Posterior cingulate gyrus (tissue), 11 donors: ENCODE results near the gene FOXO6.

Experiments
- DNase-seq, 10 donors: peaks; one replicate each; pipeline versions ENCODE4 v3.0.0 to v3.0.0-alpha.2; 2020 to 2021; ENCODE audit warnings: mixed read lengths in 3 of 10
- intact Hi-C: fragments of 100-400 bp; cut with DNase I; formaldehyde crosslinking; loops from one replicate; pipeline ENCODE4 v1.15.1; 2023

Gene FOXO6

DNA sequence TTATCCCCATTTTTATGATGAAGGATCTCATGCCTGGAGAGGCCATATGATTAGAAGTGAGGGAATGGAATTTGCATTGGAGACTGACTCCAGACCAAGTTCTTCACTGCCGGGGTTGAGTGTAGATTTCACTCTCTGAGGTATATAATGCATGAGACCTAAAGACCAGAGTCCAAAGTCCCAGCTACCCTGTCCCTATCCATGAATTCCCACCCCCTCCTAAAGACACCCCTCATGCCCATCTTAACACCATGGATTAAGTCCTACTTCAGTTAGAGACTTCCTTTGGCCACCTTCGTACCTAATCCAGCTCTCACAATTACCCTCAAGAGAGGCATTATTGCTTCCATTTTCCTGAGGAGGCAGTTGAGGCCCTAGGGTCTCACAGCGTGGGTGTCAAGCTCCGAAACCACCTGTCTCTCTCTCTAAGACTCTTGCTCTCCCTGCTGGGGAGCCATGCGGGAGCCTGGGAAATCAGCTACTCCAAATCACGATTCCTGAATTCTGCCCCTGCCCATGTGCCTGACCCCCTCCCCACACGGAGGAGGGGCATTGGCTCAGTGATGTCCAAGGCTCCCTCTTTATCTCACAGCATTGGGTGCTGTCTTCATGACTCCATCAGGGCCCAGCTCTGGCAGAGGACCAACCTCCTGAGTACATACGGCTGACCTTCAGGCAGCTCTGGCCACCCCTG, 11.7 kb upstream of the FOXO6 start:
- intact Hi-C loops: no loop called here
- DNase-seq: no peak

- intact Hi-C loops: no loop called here
- DNase-seq: peak in 1 of 10 donors; percentile 40
These were observed 11.2 kb upstream of the FOXO6 start for GRCh38 chr1:41350055-41350378.

- DNase-seq: peak in 2 of 10 donors; percentile 15 to 21
- intact Hi-C loops: no loop called here
These were observed 9.7 kb upstream of the FOXO6 start for GRCh38 chr1:41351262-41352151.

GRCh38 chr1:41353744-41354143, 7.5 kb upstream of the FOXO6 start:
- peak in 1 of 10 donors; percentile 53 for DNase-seq
- intact Hi-C loops: no loop called here

DNA sequence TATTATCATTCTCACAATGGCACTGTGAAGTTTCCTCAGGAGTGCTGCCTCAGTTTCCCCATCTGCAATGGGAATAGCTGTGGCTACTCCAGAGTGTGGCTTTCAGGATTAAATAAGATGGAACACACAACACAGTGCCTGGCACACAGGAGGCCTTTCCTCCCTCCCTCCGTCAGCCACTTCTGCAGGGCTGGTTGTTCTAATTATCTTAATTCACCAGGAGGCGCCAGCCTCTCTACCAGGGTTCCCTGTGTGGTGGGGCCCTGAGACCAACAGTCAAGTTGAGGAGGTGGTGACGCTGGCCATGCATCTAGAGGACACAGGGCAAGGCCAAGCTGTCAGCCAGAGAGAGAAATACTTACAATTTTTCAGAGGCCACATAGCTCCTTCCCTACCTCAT, 6.3 kb upstream of the FOXO6 start:
- intact Hi-C loops: no loop called here
- DNase-seq: no peak

DNA sequence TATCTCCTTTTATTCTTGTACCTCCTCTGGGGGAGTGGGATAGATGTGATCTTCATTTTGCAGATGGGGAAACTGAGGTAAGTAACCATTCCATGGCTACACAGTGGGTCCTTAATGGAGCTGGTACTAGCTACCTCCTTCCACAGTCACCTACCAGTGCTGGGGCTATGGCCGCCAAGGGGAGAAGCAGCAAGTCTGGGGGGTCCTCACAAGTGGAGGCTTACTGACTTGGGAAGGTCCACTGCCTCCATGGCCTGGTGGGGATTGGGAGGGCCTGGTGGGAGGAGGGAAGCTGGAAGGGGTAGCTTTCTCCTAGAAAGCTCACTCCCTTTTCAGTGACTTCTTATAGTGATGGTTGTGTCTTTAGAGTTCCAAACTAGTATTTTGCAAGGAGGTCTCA, 5.9 kb upstream of the FOXO6 start:
- intact Hi-C loops: no loop called here
- DNase-seq: no peak

DNA sequence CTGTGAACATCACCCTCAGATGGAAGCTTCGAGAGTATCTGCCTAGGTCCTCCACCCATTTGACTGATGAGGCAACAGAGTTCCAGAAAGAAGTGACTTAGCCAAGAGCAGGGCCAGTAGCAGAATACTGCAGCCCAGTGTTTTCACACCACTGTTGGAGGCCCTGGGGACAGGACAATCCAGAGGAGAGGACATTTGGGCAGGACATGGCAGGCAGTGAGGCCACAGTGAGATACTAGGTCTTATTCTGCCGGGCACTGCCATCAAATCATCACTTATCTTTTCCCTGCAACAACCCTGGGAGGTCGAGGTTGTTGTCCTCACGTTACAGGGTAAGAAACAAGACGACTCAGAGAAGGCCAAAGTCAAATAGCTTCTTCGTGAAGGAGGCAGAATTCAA, 5.5 kb upstream of the FOXO6 start:
- DNase-seq: no peak
- intact Hi-C loops: no loop called here

- intact Hi-C loops: no loop called here
- no peak for DNase-seq
These were observed 4.5 kb upstream of the FOXO6 start for GRCh38 chr1:41356752-41357151.

- no peak for DNase-seq
- intact Hi-C loops: no loop called here
These were observed 3.7 kb upstream of the FOXO6 start for GRCh38 chr1:41357451-41358101.

- intact Hi-C loops: no loop called here
- DNase-seq: peak in 1 of 10 donors; percentile 87
These were observed 2.9 kb upstream of the FOXO6 start for GRCh38 chr1:41358131-41359021.

DNA sequence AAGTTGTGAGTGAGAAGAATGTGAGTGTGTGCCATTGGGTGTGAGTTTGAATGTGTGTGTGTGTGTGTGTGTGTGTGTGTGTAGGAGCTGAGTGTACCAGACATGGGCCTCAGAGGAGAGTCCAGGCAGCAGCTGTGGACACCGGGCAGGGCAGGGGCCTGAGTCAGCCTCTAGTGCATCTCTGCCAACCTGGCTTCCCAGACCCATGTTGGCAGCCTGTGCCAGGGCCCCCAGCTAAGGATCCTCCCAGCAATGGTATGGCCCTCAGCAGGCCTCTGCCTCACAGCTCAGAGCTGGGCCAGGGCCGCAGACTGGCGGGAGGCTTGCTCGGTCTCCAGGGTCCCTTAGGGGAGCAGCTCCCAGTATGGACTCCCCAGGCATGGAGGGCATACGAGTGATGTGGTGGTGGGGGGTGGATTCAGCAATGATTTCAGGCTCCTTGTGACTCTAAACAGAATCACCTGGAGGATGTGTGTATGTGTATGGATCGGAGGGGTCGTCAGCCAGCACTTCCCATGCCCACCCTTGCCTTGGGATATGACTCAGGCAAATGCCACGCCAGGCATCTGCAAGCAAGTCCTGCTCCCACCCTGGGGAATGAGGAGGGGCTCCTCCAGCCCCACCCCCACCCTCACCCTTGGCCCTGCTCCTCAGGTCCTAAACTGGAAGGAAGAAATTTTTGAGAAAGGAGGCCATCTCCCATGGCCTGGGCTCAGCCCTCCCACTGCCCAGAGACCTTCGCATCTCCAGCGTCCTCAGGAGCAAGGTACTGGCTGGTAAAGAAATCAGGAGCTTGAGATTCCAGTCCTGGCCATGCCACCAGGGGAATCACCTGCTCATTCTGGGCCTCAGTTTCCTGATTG, 1.8 kb upstream of the FOXO6 start:
- intact Hi-C loops: loop anchor here (5.0 kb wide), 1 partner anchor 58 kb away; no protein-coding TSS in a partner anchor
- peak in 1 of 10 donors; percentile 61 for DNase-seq

- no peak for DNase-seq
- intact Hi-C loops: loop anchor here (5.0 kb wide), 1 partner anchor 57 kb away; no protein-coding TSS in a partner anchor
These were observed 1.0 kb upstream of the FOXO6 start for GRCh38 chr1:41360074-41360785.

GRCh38 chr1:41361495-41362356, 492 bp downstream of the FOXO6 start:
- intact Hi-C loops: loop anchor here (5.0 kb wide), 1 partner anchor 56 kb away; no protein-coding TSS in a partner anchor
- DNase-seq: peak in 3 of 10 donors; percentile 40 to 86 (median 81)

DNA sequence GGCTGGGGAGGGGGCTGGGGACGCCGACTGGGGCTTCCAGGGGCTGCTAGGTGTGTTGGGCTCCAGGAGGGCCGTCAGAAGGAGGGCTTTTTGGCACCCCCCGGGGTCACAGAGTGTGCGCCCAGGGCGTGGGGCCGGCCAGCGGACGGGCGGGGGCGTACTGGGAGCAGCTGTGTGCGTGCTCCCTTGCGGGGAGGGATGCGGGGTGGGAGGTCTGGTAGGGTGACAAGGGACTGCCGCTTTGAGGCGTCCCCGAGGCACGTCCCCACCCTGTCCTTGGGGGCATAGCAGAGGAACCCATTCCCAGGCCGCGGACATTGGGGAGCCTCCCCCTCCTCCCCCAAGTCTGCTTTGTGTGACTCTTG, 1.1 kb downstream of the FOXO6 start:
- DNase-seq: peak in 1 of 10 donors; percentile 79
- intact Hi-C loops: loop anchor here (5.0 kb wide), 1 partner anchor 55 kb away; no protein-coding TSS in a partner anchor

DNA sequence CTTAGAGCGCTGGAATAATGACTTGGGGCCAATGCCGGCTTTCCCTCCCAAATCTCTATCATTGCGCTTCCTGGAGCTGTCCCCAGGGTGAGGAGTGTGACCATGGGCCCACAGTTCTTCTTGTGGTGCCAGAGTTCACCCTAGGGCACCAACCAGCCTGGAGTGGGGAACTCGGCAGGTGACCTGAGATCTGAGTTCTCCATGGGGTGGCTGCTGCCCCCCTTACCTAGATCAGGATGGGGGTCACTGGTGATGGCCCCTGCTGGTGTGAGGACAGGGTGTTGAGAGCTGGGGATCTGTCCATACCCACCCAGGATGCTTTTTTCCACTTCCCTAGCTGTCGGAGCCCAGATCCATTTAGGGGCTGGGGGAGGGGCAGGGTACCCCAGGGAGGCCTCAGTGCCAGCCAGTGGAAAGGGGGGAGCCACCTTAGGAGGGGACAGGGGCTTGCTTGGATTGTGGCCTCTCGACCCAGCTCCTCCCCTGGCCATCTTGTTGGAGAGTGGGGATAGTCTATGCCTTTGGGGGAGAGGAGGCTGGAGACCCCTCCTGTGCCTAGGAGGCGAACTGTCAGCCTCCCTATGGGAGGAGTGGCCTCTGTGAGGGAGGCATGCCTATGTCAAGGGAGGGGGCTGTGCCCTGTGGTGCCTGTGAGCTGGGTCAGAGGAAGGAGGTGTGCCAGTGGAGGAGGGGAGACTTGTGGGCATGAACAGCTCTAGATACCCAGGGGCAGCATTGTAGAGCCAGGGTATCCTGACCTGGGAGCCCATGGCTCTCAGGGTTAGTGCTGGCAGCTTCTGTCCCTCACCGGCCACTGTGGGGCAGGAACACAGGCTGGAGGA, 1.7 kb downstream of the FOXO6 start:
- peak in 2 of 10 donors; percentile 34 to 83 for DNase-seq
- intact Hi-C loops: loop anchor here (5.0 kb wide), 1 partner anchor 54 kb away; no protein-coding TSS in a partner anchor

DNA sequence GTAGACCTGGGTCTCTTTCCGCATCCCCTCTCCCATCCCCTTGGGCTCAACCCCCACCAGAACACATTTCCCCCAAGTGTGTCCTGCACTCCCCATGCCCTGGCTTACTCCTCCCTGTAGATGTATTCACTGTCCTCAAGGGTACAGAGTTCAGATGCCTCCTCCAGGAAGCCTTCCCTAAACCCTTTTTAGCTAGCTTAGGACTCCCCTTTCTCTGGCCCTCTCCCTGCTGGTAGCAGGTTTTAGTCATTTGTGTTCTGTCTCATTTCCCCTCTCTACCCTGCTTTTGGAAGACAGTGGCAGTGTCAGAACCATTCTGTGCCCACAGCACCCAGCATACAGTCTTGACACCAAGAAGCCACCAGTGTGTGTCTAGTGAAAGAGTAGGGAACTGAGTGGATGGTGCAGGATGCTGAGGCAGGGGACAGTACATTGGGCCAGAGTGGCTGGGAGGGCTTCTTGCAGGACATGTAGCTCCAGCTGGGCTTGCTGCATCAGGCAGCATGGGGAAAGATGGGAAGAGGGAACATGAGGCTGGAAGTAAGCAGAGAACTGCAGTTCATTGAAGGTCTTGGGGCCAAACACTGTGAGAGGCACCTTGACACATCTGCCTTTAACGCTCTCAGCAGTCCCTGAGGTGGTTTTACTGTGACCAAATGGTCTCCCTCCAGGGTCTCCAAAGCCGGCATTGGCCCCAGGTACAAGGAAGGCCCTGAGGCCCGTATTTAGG, 2.5 kb downstream of the FOXO6 start:
- intact Hi-C loops: loop anchor here (5.0 kb wide), 1 partner anchor 54 kb away; no protein-coding TSS in a partner anchor

More for the DNA sequence above, 2.5 kb downstream of the FOXO6 start:
- peak in 2 of 10 donors; percentile 67 to 69 for DNase-seq
